Measurements from ENCODE around the gene GRK5. TPM values are rescaled to one million over a fixed set of nuclear protein-coding genes. Genes with fewer than 3 reads are reported as not detected.

Gene GRK5
- polyA plus RNA-seq, 1 donor from 2014 or later, result 34.9 TPM

DNA sequence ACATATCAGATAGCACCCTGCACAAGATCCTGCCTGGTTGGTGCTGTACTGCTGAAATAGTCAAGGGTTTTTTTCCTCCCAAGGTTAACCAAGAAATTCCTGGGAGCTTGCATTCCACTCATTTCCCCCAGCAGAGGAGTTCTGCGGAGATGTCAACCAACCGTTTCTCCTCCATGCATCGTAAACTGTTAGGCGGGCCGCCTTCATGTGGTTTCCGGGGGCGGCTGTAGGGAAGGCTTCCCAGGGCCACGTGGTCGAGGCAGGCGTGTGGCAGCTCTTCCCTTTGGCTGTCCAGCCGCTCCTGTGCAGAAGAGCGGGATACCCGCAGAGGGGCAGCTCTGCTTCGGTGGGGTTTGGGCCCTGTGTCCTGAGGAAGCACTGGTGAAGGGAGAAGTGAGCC, 221.4 kb downstream of the GRK5 start:
- H3K4me3 ChIP-seq (ENCODE audit: low read length), result no peak overlapping the region
- H3K4me2 ChIP-seq (ENCODE audit: low read length), result no peak overlapping the region
- H3K9me3 ChIP-seq (ENCODE audit: low read length), result peaks cover 3% of the 10 kb centered on the region

DNA sequence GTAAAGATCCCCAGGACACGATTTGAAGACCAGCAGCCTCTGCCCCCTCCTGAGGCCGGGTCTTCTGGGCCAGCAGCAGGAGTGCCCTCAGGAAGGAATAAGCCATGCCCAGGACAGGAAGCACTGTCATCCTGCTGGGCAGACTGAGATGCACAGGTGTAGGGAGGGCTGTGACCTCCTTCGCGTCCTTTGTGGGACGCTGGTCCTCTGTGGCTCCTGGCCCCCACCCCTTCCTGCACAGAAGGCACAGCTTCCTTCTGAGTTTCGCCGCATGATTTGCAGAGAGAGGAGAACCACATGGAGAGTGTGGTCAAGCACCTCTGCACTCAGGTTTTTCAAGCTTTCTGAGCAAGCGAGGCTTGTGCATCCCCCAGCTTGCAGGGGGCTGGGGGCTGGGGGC, 222.4 kb downstream of the GRK5 start:
- Histone ChIP-seq H3K27ac (ENCODE audit: low read length) (no peak overlapping the region), H3K27me3 (ENCODE audit: insufficient read depth, low read depth, low read length) (no peaks in the 10 kb centered on the region), H4K20me1 (ENCODE audit: insufficient read depth) (no peaks in the 10 kb centered on the region), H3K36me3 (ENCODE audit: insufficient read depth, low read length) (no peaks in the 10 kb centered on the region), H3K9me3 (ENCODE audit: low read length) (peaks cover 3% of the 10 kb centered on the region), H3F3A (ENCODE audit: insufficient read depth, low read length, poor library complexity, severe bottlenecking) (no peaks in the 10 kb centered on the region), H3K4me3 (ENCODE audit: low read length) (no peak overlapping the region), H3K4me2 (ENCODE audit: low read length) (no peak overlapping the region), H3K9me2 (ENCODE audit: insufficient read depth, low read length) (no peaks in the 10 kb centered on the region), H3K9ac (ENCODE audit: low read length) (no peak overlapping the region), H2AFZ (ENCODE audit: low read depth, low read length) (no peak overlapping the region), H3K79me2 (replicated peaks; ENCODE audit: insufficient read depth, low read length) (no peaks in the 10 kb centered on the region)
- TF ChIP-seq SMC3 (conservative IDR thresholded peaks at IDR 0.05; ENCODE audit: poor library complexity) (no peak), TAF1 (IDR thresholded peaks at IDR 0.05; ENCODE audit: low read depth) (no peak), MXI1 (conservative IDR thresholded peaks at IDR 0.05; ENCODE audit: poor library complexity, severe bottlenecking) (no peak), EP300 (conservative IDR thresholded peaks at IDR 0.05; ENCODE audit: poor library complexity, severe bottlenecking) (no peak)
- TF ChIP-seq, protein P1, sequence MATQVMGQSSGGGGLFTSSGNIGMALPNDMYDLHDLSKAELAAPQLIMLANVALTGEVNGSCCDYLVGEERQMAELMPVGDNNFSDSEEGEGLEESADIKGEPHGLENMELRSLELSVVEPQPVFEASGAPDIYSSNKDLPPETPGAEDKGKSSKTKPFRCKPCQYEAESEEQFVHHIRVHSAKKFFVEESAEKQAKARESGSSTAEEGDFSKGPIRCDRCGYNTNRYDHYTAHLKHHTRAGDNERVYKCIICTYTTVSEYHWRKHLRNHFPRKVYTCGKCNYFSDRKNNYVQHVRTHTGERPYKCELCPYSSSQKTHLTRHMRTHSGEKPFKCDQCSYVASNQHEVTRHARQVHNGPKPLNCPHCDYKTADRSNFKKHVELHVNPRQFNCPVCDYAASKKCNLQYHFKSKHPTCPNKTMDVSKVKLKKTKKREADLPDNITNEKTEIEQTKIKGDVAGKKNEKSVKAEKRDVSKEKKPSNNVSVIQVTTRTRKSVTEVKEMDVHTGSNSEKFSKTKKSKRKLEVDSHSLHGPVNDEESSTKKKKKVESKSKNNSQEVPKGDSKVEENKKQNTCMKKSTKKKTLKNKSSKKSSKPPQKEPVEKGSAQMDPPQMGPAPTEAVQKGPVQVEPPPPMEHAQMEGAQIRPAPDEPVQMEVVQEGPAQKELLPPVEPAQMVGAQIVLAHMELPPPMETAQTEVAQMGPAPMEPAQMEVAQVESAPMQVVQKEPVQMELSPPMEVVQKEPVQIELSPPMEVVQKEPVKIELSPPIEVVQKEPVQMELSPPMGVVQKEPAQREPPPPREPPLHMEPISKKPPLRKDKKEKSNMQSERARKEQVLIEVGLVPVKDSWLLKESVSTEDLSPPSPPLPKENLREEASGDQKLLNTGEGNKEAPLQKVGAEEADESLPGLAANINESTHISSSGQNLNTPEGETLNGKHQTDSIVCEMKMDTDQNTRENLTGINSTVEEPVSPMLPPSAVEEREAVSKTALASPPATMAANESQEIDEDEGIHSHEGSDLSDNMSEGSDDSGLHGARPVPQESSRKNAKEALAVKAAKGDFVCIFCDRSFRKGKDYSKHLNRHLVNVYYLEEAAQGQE (IDR thresholded peaks at IDR 0.05; ENCODE audit: borderline replicate concordance), result no peak
- TF ChIP-seq, protein P2, sequence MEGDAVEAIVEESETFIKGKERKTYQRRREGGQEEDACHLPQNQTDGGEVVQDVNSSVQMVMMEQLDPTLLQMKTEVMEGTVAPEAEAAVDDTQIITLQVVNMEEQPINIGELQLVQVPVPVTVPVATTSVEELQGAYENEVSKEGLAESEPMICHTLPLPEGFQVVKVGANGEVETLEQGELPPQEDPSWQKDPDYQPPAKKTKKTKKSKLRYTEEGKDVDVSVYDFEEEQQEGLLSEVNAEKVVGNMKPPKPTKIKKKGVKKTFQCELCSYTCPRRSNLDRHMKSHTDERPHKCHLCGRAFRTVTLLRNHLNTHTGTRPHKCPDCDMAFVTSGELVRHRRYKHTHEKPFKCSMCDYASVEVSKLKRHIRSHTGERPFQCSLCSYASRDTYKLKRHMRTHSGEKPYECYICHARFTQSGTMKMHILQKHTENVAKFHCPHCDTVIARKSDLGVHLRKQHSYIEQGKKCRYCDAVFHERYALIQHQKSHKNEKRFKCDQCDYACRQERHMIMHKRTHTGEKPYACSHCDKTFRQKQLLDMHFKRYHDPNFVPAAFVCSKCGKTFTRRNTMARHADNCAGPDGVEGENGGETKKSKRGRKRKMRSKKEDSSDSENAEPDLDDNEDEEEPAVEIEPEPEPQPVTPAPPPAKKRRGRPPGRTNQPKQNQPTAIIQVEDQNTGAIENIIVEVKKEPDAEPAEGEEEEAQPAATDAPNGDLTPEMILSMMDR (IDR thresholded peaks at IDR 0.05; ENCODE audit: poor library complexity, severe bottlenecking), result no peak

More for the DNA sequence above, 221.4 kb downstream of the GRK5 start:
- H2AFZ ChIP-seq (ENCODE audit: low read depth, low read length), result no peak overlapping the region
- no peak overlapping the region for H3K27ac ChIP-seq (ENCODE audit: low read length)
- no peaks in the 10 kb centered on the region for H3K9me2 ChIP-seq (ENCODE audit: insufficient read depth, low read length)
- no peaks in the 10 kb centered on the region for H4K20me1 ChIP-seq (ENCODE audit: insufficient read depth)
- H3K79me2 ChIP-seq (replicated peaks; ENCODE audit: insufficient read depth, low read length), result no peaks in the 10 kb centered on the region
- no peaks in the 10 kb centered on the region for H3K36me3 ChIP-seq (ENCODE audit: insufficient read depth, low read length)
- no peak overlapping the region for H3K9ac ChIP-seq (ENCODE audit: low read length)
- H3K27me3 ChIP-seq (ENCODE audit: insufficient read depth, low read depth, low read length), result no peaks in the 10 kb centered on the region
- H3F3A ChIP-seq (ENCODE audit: insufficient read depth, low read length, poor library complexity, severe bottlenecking), result no peaks in the 10 kb centered on the region
- TF ChIP-seq SMC3 (conservative IDR thresholded peaks at IDR 0.05; ENCODE audit: poor library complexity) (no peak), RAD21 (conservative IDR thresholded peaks at IDR 0.05) (no peak), POLR2AphosphoS5 (IDR thresholded peaks at IDR 0.05) (no peak), EZH2 (IDR thresholded peaks at IDR 0.05; ENCODE audit: borderline replicate concordance, insufficient read depth, low read length, poor library complexity, severe bottlenecking) (no peak), MXI1 (conservative IDR thresholded peaks at IDR 0.05; ENCODE audit: poor library complexity, severe bottlenecking) (no peak), EP300 (conservative IDR thresholded peaks at IDR 0.05; ENCODE audit: poor library complexity, severe bottlenecking) (no peak), TAF1 (IDR thresholded peaks at IDR 0.05; ENCODE audit: low read depth) (no peak)
- TF ChIP-seq, protein P1 (IDR thresholded peaks at IDR 0.05; ENCODE audit: borderline replicate concordance), result no peak
- TF ChIP-seq, protein P2 (IDR thresholded peaks at IDR 0.05; ENCODE audit: poor library complexity, severe bottlenecking), result no peak
